Upper lobe of left lung (tissue), 4 donors: ENCODE results near the gene TBX1.

Experiments used
- CTCF ChIP-seq, 6 experiments: fragments of 450-650 bp in 4 of 6; fragments of 200-600 bp in 2 of 6; sonication (generic) in 2 of 6; IDR thresholded peaks; one replicate each; pipeline ENCODE4 v1.5.1; 2016 to 2019; ENCODE audit warnings: antibody characterized with exemption in 6 of 6
- EP300 ChIP-seq, 4 donors: sonication (generic); formaldehyde crosslinking; IDR thresholded peaks; one replicate each; pipeline ENCODE4 v1.5.1; 2017; ENCODE audit warnings: antibody characterized with exemption in 4 of 4, control low read depth in 2 of 4
- POLR2AphosphoS5 ChIP-seq, 2 donors: sonication (generic); formaldehyde crosslinking; IDR thresholded peaks; one replicate each; pipeline ENCODE4 v1.5.1; 2017; ENCODE audit warnings: antibody characterized with exemption in 2 of 2

GRCh38 chr22:19732403-19733113 is 28.0 kb upstream of the TBX1 start:
- TF ChIP-seq POLR2AphosphoS5 (IDR thresholded peaks at IDR 0.05) (no peak), CTCF (IDR thresholded peaks at IDR 0.05) (no peak), EP300 (IDR thresholded peaks at IDR 0.05) (no peak)
